Endothelial cell of umbilical vein (primary cell): Measurements from ENCODE around the gene PEAK3. TPM values are rescaled to one million over a fixed set of nuclear protein-coding genes. Genes with fewer than 3 reads are reported as not detected.

Experiments used
- BruUV-seq: library from RNA; stranded (reverse); fragments of 400-500 nt; replicated peaks from 2 replicates; lab custom pipeline; 2021; lab: Mats Ljungman, UMichigan
- CTCF ChIA-PET: fragments of 300-600, 350-600 bp; sonication (Branson Sonifier 250); formaldehyde crosslinking; loops from one replicate; lab custom pipeline; 2021; ENCODE audit warnings: antibody characterized with exemption, inconsistent platforms; lab: Charles Lee
- POLR2A ChIA-PET: fragments of 300-600, 350-600 bp; sonication (Branson Sonifier 250); formaldehyde crosslinking; loops from one replicate; lab custom pipeline; 2021; ENCODE audit warnings: antibody characterized with exemption, inconsistent platforms; lab: Charles Lee
- DNase-seq: peaks from one replicate; pipeline ENCODE4 v3.0.0-alpha.2; 2011; ENCODE audit warnings: low read depth, low spot score
- FAIRE-seq: peaks from 2 replicates; lab custom pipeline; 2011; peaks lifted over from hg19 to GRCh38; lab: Jason Lieb, UNC
- H2AFZ ChIP-seq: 2 replicates; pipeline ENCODE4 v1.6.0; 2012; ENCODE audit warnings: low read depth, low read length, control low read depth, inconsistent platforms
- H3K27ac ChIP-seq: 2 replicates; pipeline ENCODE4 v1.5.1; 2011; ENCODE audit warnings: low read depth, mild to moderate bottlenecking, control low read depth, low read length, moderate library complexity; ENCODE audit not compliant: insufficient read depth
- H3K27me3 ChIP-seq, 2 experiments: 2 replicates each; pipeline versions ENCODE4 v1.6.0 to v1.6.1; 2011; ENCODE audit warnings: low read length in 2 of 2, mixed read lengths in 1 of 2; ENCODE audit not compliant: control insufficient read depth in 2 of 2, insufficient read depth in 2 of 2
- H3K36me3 ChIP-seq, 2 experiments: 2 replicates in 1 of 2; 3 replicates in 1 of 2; pipeline ENCODE4 v1.5.1; 2011; ENCODE audit warnings: low read length in 2 of 2, mild to moderate bottlenecking in 1 of 2, moderate library complexity in 1 of 2; ENCODE audit not compliant: control insufficient read depth in 2 of 2, insufficient read depth in 2 of 2; ENCODE audit errors: extremely low read depth in 1 of 2
- H3K4me1 ChIP-seq: 3 replicates; pipeline ENCODE4 v1.5.1; 2011; ENCODE audit warnings: mild to moderate bottlenecking, low read length; ENCODE audit not compliant: control insufficient read depth, insufficient read depth; ENCODE audit errors: extremely low read depth
- H3K4me2 ChIP-seq: 2 replicates; pipeline ENCODE4 v1.6.1; 2011; ENCODE audit warnings: low read length, control low read depth, mixed read lengths; ENCODE audit not compliant: insufficient read depth
- H3K4me3 ChIP-seq, 3 experiments: fragments of 200-600 bp in 1 of 3; sonication (generic), shearing (Covaris generic) in 1 of 3; replicated peaks in 1 of 3; 2 replicates each; pipeline ENCODE4 v1.5.1; 2011 to 2016; ENCODE audit warnings: control low read depth in 3 of 3, low read length in 3 of 3, mild to moderate bottlenecking in 2 of 3, inconsistent platforms in 1 of 3, low read depth in 1 of 3, moderate library complexity in 1 of 3; ENCODE audit not compliant: insufficient read depth in 1 of 3
- H3K79me2 ChIP-seq: 2 replicates; pipeline ENCODE4 v1.6.0; 2012; ENCODE audit warnings: low read length, inconsistent platforms; ENCODE audit not compliant: control insufficient read depth, insufficient read depth
- H3K9ac ChIP-seq: replicated peaks from 2 replicates; pipeline ENCODE3; 2011; ENCODE audit warnings: low read length, control low read depth; ENCODE audit not compliant: insufficient read depth; ENCODE audit errors: extremely low read depth
- H3K9me1 ChIP-seq: replicated peaks from 3 replicates; pipeline ENCODE4 v1.6.0; 2011; ENCODE audit warnings: mild to moderate bottlenecking, low read length; ENCODE audit not compliant: control insufficient read depth, insufficient read depth; ENCODE audit errors: extremely low read depth
- H3K9me3 ChIP-seq: replicated peaks from 2 replicates; pipeline ENCODE4 v1.5.1; 2012; ENCODE audit warnings: low read length, inconsistent platforms; ENCODE audit not compliant: control insufficient read depth, insufficient read depth
- H4K20me1 ChIP-seq: replicated peaks from 2 replicates; pipeline ENCODE3; 2011; ENCODE audit warnings: mild to moderate bottlenecking, low read length; ENCODE audit not compliant: control insufficient read depth, insufficient read depth; ENCODE audit errors: extremely low read depth
- EZH2 ChIP-seq: IDR thresholded peaks from 2 replicates; pipeline ENCODE4 v1.6.1; 2012; ENCODE audit warnings: borderline replicate concordance, low read depth, mild to moderate bottlenecking, moderate library complexity, low read length, inconsistent platforms; ENCODE audit not compliant: severe bottlenecking
- FOS ChIP-seq: IDR thresholded peaks from 2 replicates; pipeline ENCODE4 v1.6.1; 2011; ENCODE audit warnings: mild to moderate bottlenecking, low read length, moderate library complexity, borderline replicate concordance; ENCODE audit not compliant: insufficient read depth
- GATA2 ChIP-seq: IDR thresholded peaks from 2 replicates; pipeline ENCODE4 v1.7.0; 2011; ENCODE audit warnings: low read depth, mild to moderate bottlenecking, moderate library complexity, mixed read lengths, low read length; ENCODE audit not compliant: insufficient read length, insufficient read depth
- JUN ChIP-seq: IDR thresholded peaks from 2 replicates; pipeline ENCODE4 v1.6.1; 2011; ENCODE audit warnings: borderline replicate concordance, low read depth; ENCODE audit not compliant: insufficient read length, insufficient read depth
- MYC ChIP-seq: IDR thresholded peaks from one replicate; pipeline ENCODE4 v1.6.1; 2011; ENCODE audit warnings: mild to moderate bottlenecking, low read depth, low read length
- POLR2A ChIP-seq: IDR thresholded peaks from 2 replicates; pipeline ENCODE4 v1.6.1; 2012; ENCODE audit warnings: low read depth, mild to moderate bottlenecking, control low read depth, low read length
- POLR2AphosphoS5 ChIP-seq: IDR thresholded peaks from 2 replicates; pipeline ENCODE4 v1.6.1; 2012; ENCODE audit warnings: low read depth, mild to moderate bottlenecking, control low read depth, low read length, moderate library complexity; ENCODE audit not compliant: insufficient read depth
- dilution Hi-C: fragments of 300-500 bp; cut with MboI; formaldehyde crosslinking; loops from one replicate; pipeline ENCODE4 v1.15.0; 2019; ENCODE audit warnings: low sequenced_read_pairs; ENCODE audit not compliant: extremely low pct_ligation_motif_present
- intact Hi-C: fragments of 100-400 bp; cut with micrococcal nuclease; formaldehyde crosslinking; loops from one replicate; pipeline ENCODE4 v1.10.0; 2022
- polyA plus RNA-seq, 4 experiments: library from polyadenylated mRNA; depleted of rRNA in 3 of 4; stranded (reverse) in 3 of 4; unstranded in 1 of 4; fragments of >200 nt; gene quantifications; 2 replicates each; pipeline versions ENCODE4 v1.2.1 to v1.2.3, GENCODE V29; 2011 to 2012; ENCODE audit warnings: missing spikeins in 1 of 4
- total RNA-seq: library from RNA; stranded (reverse); gene quantifications from 2 replicates; pipeline ENCODE4 v1.2.3, GENCODE V29; 2021
- TF ChIP-seq, protein P1 (sequence below): IDR thresholded peaks from 2 replicates; pipeline ENCODE4 v1.6.1; 2011; ENCODE audit not compliant: insufficient read depth, insufficient read length
- TF ChIP-seq, protein P2 (sequence below), 2 donors: IDR thresholded peaks; 1 replicate in 1 of 2; 2 replicates in 1 of 2; pipeline ENCODE4 v1.5.1; 2011; ENCODE audit warnings: low read length in 2 of 2, mild to moderate bottlenecking in 2 of 2, moderate library complexity in 2 of 2, control low read depth in 1 of 2, inconsistent platforms in 1 of 2, low read depth in 1 of 2; ENCODE audit not compliant: insufficient read depth in 1 of 2; ENCODE audit errors: extremely low read depth in 1 of 2

PEAK3 gene
- total and polyA plus RNA-seq, 2 donors (not counting 3 experiments of a cell fraction or from before 2014, with no cell fraction given): 0.03 TPM; not detected in 1

DNA sequence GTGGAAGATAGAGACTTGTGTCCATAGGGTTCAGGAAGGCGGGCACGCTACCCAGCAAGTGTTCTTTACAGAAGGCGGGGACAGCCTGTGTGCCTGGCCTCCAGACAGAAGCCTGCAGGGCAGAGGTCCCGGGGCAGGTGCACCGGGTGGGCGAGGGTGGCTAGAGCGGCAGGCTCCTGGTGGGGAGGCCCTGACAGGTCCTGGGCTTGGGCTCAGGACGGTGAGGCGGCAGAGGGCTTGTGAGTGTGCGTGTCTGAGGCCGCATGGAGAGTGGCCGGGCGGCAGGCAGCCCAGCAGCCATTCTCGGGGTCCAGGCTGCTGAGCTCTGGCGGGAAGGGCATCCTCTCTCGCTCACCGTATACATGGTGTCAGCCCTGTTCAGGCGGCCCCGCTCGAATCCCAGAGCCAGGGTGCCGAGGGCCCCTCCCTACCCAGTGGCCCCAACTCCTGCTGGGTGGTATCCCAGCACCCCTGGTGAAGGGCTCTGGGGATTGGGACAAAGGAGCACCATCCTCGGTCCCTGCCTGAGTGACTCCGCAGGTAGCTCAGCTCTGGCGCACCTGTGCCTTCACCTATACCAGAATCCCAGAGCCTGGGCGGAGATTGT lies 35.9 kb downstream of the PEAK3 start:
- Histone ChIP-seq H3K27me3 (peaks cover 2 to 11% of the 10 kb centered on the region in 2 experiments), H4K20me1 (no peaks in the 10 kb centered on the region), H3K4me2 (no peak overlapping the region), H3K79me2 (peaks cover 33% of the 10 kb centered on the region), H3K9me1 (no peaks in the 10 kb centered on the region), H3K36me3 (peaks cover 25 to 52% of the 10 kb centered on the region in 2 experiments), H3K9ac (no peak overlapping the region), H2AFZ (no peak overlapping the region), H3K27ac (no peak overlapping the region), H3K4me3 (no peak overlapping the region), H3K9me3 (no peaks in the 10 kb centered on the region), H3K4me1 (peaks cover 13% of the 10 kb centered on the region)
- FAIRE-seq: no peak
- POLR2A ChIA-PET: no interaction called here
- no peak for DNase-seq
- intact Hi-C loops (no loop called here), dilution Hi-C loops (no loop called here)
- CTCF ChIA-PET: interaction anchor here (1.2 kb wide), 1 partner anchor 16 kb away, joined by 3 read pairs; no protein-coding TSS in a partner anchor
- BruUV-seq: no TSS peak
- TF ChIP-seq, protein P1, sequence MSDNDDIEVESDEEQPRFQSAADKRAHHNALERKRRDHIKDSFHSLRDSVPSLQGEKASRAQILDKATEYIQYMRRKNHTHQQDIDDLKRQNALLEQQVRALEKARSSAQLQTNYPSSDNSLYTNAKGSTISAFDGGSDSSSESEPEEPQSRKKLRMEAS: no peak
- TF ChIP-seq POLR2A (no peak), FOS (no peak), MYC (no peak), EZH2 (no peak), POLR2AphosphoS5 (no peak), JUN (no peak), GATA2 (no peak)
- TF ChIP-seq, protein P2, sequence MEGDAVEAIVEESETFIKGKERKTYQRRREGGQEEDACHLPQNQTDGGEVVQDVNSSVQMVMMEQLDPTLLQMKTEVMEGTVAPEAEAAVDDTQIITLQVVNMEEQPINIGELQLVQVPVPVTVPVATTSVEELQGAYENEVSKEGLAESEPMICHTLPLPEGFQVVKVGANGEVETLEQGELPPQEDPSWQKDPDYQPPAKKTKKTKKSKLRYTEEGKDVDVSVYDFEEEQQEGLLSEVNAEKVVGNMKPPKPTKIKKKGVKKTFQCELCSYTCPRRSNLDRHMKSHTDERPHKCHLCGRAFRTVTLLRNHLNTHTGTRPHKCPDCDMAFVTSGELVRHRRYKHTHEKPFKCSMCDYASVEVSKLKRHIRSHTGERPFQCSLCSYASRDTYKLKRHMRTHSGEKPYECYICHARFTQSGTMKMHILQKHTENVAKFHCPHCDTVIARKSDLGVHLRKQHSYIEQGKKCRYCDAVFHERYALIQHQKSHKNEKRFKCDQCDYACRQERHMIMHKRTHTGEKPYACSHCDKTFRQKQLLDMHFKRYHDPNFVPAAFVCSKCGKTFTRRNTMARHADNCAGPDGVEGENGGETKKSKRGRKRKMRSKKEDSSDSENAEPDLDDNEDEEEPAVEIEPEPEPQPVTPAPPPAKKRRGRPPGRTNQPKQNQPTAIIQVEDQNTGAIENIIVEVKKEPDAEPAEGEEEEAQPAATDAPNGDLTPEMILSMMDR (IDR thresholded peaks at IDR 0.05; ENCODE audit: extremely low read depth in 1 of 2, insufficient read depth in 1 of 2, low read depth in 1 of 2, low read length in 2 of 2): no peak
